Caco-2 (cell line): ENCODE results near the gene GAMT. TPM values are rescaled to one million over a fixed set of nuclear protein-coding genes. Genes with fewer than 3 reads are reported as not detected.
"Not testable (repeated sequence)": the region's sequence is repeated elsewhere in the genome, so short reads cannot be mapped to it uniquely, and the experiment has no call there.

Experiments used
- BruUV-seq: library from RNA; stranded (reverse); fragments of 400-500 nt; replicated peaks from 2 replicates; lab custom pipeline; 2021; lab: Mats Ljungman, UMichigan
- CTCF ChIA-PET: fragments of 300-600 bp; sonication (Branson Sonifier 250); formaldehyde crosslinking; loops from one replicate; lab custom pipeline; 2022; ENCODE audit warnings: antibody characterized with exemption; lab: Charles Lee
- POLR2A ChIA-PET: fragments of 300-600 bp; sonication (Branson Sonifier 250); formaldehyde crosslinking; loops from one replicate; lab custom pipeline; 2022; ENCODE audit warnings: antibody characterized with exemption; lab: Charles Lee
- DNase-seq, 2 experiments: peaks; one replicate each; pipeline versions ENCODE4 v3.0.0 to v3.0.0-alpha.2; 2020 to 2022
- H3K27me3 ChIP-seq: replicated peaks from 2 replicates; pipeline ENCODE4 v1.6.0; 2011; ENCODE audit warnings: low read length; ENCODE audit not compliant: control insufficient read depth, insufficient read depth
- H3K36me3 ChIP-seq: 2 replicates; pipeline ENCODE4 v1.5.1; 2011; ENCODE audit warnings: low read length; ENCODE audit not compliant: control insufficient read depth, insufficient read depth
- H3K4me1 ChIP-seq: fragments of 250-450 bp; sonication (Bioruptor Pico); 2 replicates; pipeline ENCODE4 v1.5.1; 2020; ENCODE audit warnings: mild to moderate bottlenecking
- H3K4me3 ChIP-seq: 2 replicates; pipeline ENCODE4 v1.5.1; 2011; ENCODE audit warnings: low read depth, mild to moderate bottlenecking, control low read depth, low read length
- H3K9me3 ChIP-seq: fragments of 250-450 bp; sonication (Bioruptor Pico); 2 replicates; pipeline ENCODE4 v1.5.1; 2020; ENCODE audit warnings: mild to moderate bottlenecking, moderate library complexity
- H3K27ac Mint-ChIP-seq: one replicate; pipeline ENCODE4 v1.8.0; 2022; ENCODE audit warnings: mixed read lengths; ENCODE audit not compliant: unreplicated experiment
- H3K27me3 Mint-ChIP-seq: one replicate; pipeline ENCODE4 v1.8.0; 2022; ENCODE audit warnings: mixed read lengths; ENCODE audit not compliant: insufficient read depth, unreplicated experiment
- H3K36me3 Mint-ChIP-seq: one replicate; pipeline ENCODE4 v1.8.0; 2022; ENCODE audit warnings: mild to moderate bottlenecking, mixed read lengths; ENCODE audit not compliant: insufficient read depth, unreplicated experiment
- H3K4me1 Mint-ChIP-seq: one replicate; pipeline ENCODE4 v1.8.0; 2022; ENCODE audit warnings: low read depth, mixed read lengths; ENCODE audit not compliant: unreplicated experiment
- H3K4me3 Mint-ChIP-seq: one replicate; pipeline ENCODE4 v1.8.0; 2022; ENCODE audit warnings: mild to moderate bottlenecking, moderate library complexity, mixed read lengths; ENCODE audit not compliant: unreplicated experiment
- H3K9me3 Mint-ChIP-seq: one replicate; pipeline ENCODE4 v1.8.0; 2022; ENCODE audit warnings: mixed read lengths; ENCODE audit not compliant: unreplicated experiment
- intact Hi-C: fragments of 100-400 bp; cut with micrococcal nuclease; formaldehyde crosslinking; loops from one replicate; pipeline ENCODE4 v1.10.0; 2022; ENCODE audit not compliant: unreplicated experiment
- total RNA-seq: library from RNA; stranded (reverse); gene quantifications from 2 replicates; pipeline ENCODE4 v1.2.3, GENCODE V29; 2022
- TF ChIP-seq, protein P1 (sequence below), 2 experiments: fragments of 200-600 bp in 1 of 2; IDR thresholded peaks; 1 replicate in 1 of 2; 2 replicates in 1 of 2; pipeline versions ENCODE4 v1.5.1 to v1.8.0; 2011 to 2022; ENCODE audit warnings: antibody characterized with exemption in 1 of 2, control low read depth in 1 of 2, inconsistent platforms in 1 of 2, low read depth in 1 of 2, low read length in 1 of 2, mild to moderate bottlenecking in 1 of 2, moderate library complexity in 1 of 2; ENCODE audit not compliant: insufficient read depth in 1 of 2, severe bottlenecking in 1 of 2, unreplicated experiment in 1 of 2

GAMT gene
- total RNA-seq, 1 experiment from 2014 or later: 75.7 TPM

DNA sequence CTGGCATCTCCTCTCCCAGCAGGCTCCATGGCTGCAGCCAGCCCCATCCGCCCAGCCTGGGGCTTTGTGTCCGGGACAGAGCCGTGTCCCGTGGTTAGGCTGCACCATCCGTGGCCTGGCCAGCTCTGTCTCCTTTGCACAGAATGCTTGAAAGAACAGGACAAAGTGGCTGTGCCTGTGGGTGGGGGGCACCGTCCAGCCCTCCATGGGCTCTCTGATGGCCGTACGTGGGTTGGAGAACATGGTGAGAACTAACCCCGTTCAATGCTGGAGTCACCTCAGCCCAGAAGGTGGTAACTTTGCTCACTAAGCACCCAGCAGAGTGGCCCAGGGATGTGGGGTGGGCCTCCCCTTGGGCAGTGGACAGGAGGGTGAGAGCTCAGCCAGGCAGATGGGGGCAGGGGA is 39.7 kb upstream of the GAMT start:
- TF ChIP-seq, protein P1, sequence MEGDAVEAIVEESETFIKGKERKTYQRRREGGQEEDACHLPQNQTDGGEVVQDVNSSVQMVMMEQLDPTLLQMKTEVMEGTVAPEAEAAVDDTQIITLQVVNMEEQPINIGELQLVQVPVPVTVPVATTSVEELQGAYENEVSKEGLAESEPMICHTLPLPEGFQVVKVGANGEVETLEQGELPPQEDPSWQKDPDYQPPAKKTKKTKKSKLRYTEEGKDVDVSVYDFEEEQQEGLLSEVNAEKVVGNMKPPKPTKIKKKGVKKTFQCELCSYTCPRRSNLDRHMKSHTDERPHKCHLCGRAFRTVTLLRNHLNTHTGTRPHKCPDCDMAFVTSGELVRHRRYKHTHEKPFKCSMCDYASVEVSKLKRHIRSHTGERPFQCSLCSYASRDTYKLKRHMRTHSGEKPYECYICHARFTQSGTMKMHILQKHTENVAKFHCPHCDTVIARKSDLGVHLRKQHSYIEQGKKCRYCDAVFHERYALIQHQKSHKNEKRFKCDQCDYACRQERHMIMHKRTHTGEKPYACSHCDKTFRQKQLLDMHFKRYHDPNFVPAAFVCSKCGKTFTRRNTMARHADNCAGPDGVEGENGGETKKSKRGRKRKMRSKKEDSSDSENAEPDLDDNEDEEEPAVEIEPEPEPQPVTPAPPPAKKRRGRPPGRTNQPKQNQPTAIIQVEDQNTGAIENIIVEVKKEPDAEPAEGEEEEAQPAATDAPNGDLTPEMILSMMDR (IDR thresholded peaks at IDR 0.05; ENCODE audit: insufficient read depth in 1 of 2, low read depth in 1 of 2, low read length in 1 of 2, severe bottlenecking in 1 of 2, unreplicated experiment in 1 of 2): no peak
- intact Hi-C loops: no loop called here
- peaks cover 8% of the 10 kb centered on the region for H3K36me3 ChIP-seq
- H3K27ac Mint-ChIP-seq: peak overlapping the region; percentile 70
- H3K27me3 ChIP-seq: no peaks in the 10 kb centered on the region
- DNase-seq: no peak
- ChIA-PET CTCF (no interaction called here), POLR2A (no interaction called here)
- peaks cover 81% of the 10 kb centered on the region for H3K36me3 Mint-ChIP-seq
- peaks cover 36% of the 10 kb centered on the region for H3K4me1 ChIP-seq
- H3K4me3 ChIP-seq: no peak overlapping the region
- H3K9me3 ChIP-seq: no peaks in the 10 kb centered on the region
- H3K27me3 Mint-ChIP-seq: no peaks in the 10 kb centered on the region
- H3K4me1 Mint-ChIP-seq: peaks cover 10% of the 10 kb centered on the region
- BruUV-seq: no TSS peak
- peak overlapping the region; percentile 51 for H3K4me3 Mint-ChIP-seq
- no peaks in the 10 kb centered on the region for H3K9me3 Mint-ChIP-seq

DNA sequence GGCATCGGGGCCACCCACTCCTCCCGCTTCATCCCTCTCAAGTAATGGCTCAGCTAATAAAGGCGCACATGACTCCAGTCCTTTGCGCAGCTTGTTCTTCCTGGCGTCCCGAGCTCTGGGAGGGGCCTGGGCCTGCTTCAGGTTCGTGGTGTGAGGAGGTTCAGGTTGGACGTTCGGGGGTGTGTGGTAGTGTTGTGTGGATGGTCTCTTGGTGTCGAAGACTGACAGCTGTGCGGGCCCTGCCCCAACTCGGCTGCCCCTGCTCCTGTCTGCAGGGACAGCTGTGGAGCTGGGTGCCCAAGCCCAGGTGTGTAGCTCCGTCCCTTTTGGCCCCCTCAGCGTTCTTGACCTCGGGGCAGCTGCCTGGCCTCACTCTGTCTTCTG is 39.1 kb upstream of the GAMT start:
- Mint-ChIP-seq H3K27me3 (no peaks in the 10 kb centered on the region), H3K4me3 (peak overlapping the region; percentile 87), H3K36me3 (peaks cover 82% of the 10 kb centered on the region), H3K4me1 (peaks cover 10% of the 10 kb centered on the region), H3K9me3 (no peaks in the 10 kb centered on the region), H3K27ac (peak overlapping the region; percentile 70)
- TF ChIP-seq, protein P1 (IDR thresholded peaks at IDR 0.05; ENCODE audit: insufficient read depth in 1 of 2, low read depth in 1 of 2, low read length in 1 of 2, severe bottlenecking in 1 of 2, unreplicated experiment in 1 of 2): no peak
- DNase-seq: no peak
- ChIA-PET POLR2A (no interaction called here), CTCF (no interaction called here)
- BruUV-seq: no TSS peak
- intact Hi-C loops: no loop called here
- Histone ChIP-seq H3K9me3 (no peaks in the 10 kb centered on the region), H3K27me3 (no peaks in the 10 kb centered on the region), H3K4me1 (peaks cover 36% of the 10 kb centered on the region), H3K36me3 (peaks cover 8% of the 10 kb centered on the region), H3K4me3 (no peak overlapping the region)

DNA sequence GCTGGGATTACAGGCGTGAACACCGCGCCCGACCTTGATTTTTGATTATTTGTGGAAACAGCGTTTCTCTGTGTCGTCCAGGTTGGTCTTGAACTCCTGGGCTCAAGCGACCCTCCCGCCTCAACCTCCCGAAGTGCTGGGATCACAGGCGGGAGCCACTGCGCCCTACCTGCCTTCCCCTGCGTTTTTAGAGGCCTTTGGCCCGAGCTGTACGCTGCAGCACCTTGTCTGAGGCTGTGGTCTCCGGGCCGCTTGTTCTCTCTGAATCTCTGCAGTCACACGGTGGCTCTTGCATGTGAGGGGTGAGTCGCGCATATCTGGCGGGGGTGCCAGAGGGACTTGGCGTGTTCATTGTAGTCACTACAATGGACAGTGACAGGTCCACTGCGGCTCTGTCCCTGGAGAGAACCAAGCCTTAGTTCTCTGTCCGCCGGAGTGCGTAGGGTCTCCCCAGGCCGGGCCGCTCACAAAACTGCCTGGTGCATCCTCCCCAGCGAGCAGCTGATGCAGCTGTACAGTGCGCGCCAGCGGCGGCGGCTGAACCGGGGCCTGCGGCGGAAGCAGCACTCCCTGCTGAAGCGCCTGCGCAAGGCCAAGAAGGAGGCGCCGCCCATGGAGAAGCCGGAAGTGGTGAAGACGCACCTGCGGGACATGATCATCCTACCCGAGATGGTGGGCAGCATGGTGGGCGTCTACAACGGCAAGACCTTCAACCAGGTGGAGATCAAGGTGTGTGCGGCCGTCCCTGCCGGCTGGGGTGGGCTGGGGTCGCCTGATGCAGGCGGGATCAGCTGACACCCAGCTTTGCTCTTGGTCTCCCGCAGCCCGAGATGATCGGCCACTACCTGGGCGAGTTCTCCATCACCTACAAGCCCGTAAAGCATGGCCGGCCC is 38.4 kb upstream of the GAMT start:
- not testable (repeated sequence) for BruUV-seq, H3K36me3 ChIP-seq

More for the DNA sequence above, 38.4 kb upstream of the GAMT start:
- H3K4me1 Mint-ChIP-seq, H3K27me3 ChIP-seq, H3K9me3 Mint-ChIP-seq, intact Hi-C loops, H3K9me3 ChIP-seq, H3K27me3 Mint-ChIP-seq, DNase-seq, POLR2A ChIA-PET, CTCF ChIA-PET: not testable (repeated sequence)
- H3K36me3 Mint-ChIP-seq: peaks cover 80% of the 10 kb centered on the region
- peak overlapping the region; percentile 96 for H3K27ac Mint-ChIP-seq
- Histone ChIP-seq H3K4me1 (peaks cover 36% of the 10 kb centered on the region), H3K4me3 (peak overlapping the region; percentile 67)
- H3K4me3 Mint-ChIP-seq: peak overlapping the region; percentile 87
